ENCODE data around the gene MYO1G. TPM values are rescaled to one million over a fixed set of nuclear protein-coding genes. Genes with fewer than 3 reads are reported as not detected.

MYO1G gene
- total RNA-seq, 4 donors from 2014 or later, result 1.3 to 5.0 (median 2.6) TPM

- 16 to 28% methylated on average over 8 of the region's 8 CpGs for WGBS, 2 donors
- TF ChIP-seq CTCF (IDR thresholded peaks at IDR 0.05) (no peak), POLR2A (IDR thresholded peaks at IDR 0.05) (no peak)
These were observed 19.3 kb downstream of the MYO1G start for GRCh38 chr7:44959433-44959951.

DNA sequence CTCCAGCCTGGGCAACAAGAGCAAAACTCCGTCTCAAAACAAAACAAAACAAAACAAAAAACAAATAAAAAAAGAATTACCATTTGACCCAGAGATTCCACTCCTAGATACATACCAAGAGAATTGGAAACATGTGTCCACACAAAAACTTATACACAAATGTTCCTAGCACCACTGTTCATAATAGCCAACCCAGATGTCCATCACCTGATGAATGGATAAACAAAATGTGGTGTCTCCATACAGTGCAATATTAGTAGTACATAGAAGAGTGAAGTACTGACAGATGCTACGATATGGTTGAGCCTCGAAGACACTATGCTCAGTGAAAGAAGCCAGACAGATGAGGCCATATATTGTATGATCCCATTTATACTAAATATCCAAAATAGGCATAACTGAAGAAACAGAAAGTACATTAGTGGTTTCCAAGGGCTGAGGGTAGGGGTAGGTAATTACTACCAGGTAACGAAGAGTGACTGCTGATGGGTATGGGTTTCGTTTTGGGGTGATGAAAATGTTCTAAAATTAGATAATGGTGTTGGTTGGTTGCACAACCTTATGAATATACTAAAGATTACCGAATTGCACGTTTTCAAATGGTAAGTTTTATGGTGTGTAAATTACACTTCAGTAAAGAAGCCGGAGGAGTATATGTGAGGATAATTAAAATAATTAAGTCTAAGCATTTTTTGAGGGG, 20.0 kb downstream of the MYO1G start:
- WGBS, 2 donors, result 56 to 63% methylated on average over 8 of the region's 8 CpGs

More at GRCh38 chr7:44959433-44959951, 19.3 kb downstream of the MYO1G start:
- intact Hi-C loops (cut with DNase I), result no loop called here
- Histone ChIP-seq H3K36me3 (no peaks in the 10 kb centered on the region), H3K27ac (no peak overlapping the region), H3K9me3 (no peaks in the 10 kb centered on the region), H3K27me3 (peaks cover 0 to 40% (median 0%) of the 10 kb centered on the region in 4 donors), H3K4me1 (peaks cover 11 to 19% (median 11%) of the 10 kb centered on the region in 3 donors), H3K4me3 (no peak overlapping the region)
- DNase-seq, result no peak

DNA sequence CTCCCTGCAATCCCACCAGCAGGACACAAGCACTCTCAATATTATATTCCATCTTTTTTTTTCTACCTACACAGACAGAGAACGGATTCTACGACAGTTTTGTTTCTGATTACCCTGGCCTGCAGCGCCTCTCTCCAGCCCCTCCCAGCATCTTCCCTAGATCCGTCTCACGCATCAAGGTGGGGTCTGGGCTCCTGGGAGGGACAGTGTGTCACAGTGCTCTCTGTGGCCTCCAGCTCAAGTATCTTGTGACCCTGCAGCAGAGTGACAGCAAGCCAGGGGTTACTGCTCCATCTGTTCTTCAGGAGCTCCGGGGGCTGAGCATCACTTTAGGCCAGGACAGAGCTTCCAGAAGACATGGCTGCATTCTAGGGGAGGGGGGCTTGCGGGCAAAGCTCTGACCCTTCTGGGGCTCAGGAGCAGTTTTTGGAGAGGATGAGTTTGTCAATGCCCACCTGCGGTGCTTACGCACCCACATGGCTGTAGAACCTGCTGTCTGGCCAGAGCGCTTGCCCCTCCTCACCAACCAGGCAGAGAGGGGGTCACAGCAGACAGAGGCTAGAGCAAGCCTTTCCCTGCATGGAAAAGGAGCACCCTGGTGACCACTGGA, 22.6 kb downstream of the MYO1G start:
- Histone ChIP-seq H3K27ac (no peak overlapping the region), H3K9me3 (no peaks in the 10 kb centered on the region), H3K27me3 (peaks cover 0 to 24% (median 0%) of the 10 kb centered on the region in 4 donors), H3K4me1 (peaks cover 0 to 4% (median 0%) of the 10 kb centered on the region in 3 donors), H3K36me3 (no peaks in the 10 kb centered on the region), H3K4me3 (no peak overlapping the region)
- TF ChIP-seq CTCF (IDR thresholded peaks at IDR 0.05) (no peak), POLR2A (IDR thresholded peaks at IDR 0.05) (no peak)
- no peak for DNase-seq
- 88 to 96% methylated on average over 4 to 6 of the region's 10 CpGs for WGBS, 2 donors
- intact Hi-C loops (cut with DNase I), result no loop called here

More for the DNA sequence above, 20.0 kb downstream of the MYO1G start:
- Histone ChIP-seq H3K27ac (no peak overlapping the region), H3K27me3 (peaks cover 0 to 33% (median 0%) of the 10 kb centered on the region in 4 donors), H3K4me1 (peaks cover 11 to 19% (median 11%) of the 10 kb centered on the region in 3 donors), H3K9me3 (no peaks in the 10 kb centered on the region), H3K4me3 (no peak overlapping the region), H3K36me3 (no peaks in the 10 kb centered on the region)
- intact Hi-C loops (cut with DNase I), result no loop called here
- TF ChIP-seq POLR2A (IDR thresholded peaks at IDR 0.05) (no peak), CTCF (IDR thresholded peaks at IDR 0.05) (no peak)
- no peak for DNase-seq

- WGBS, 2 donors, result 57 to 82% methylated on average over 1 of the region's 2 CpGs
- no peak for DNase-seq
- no peak overlapping the region for H3K4me3 ChIP-seq
- no peaks in the 10 kb centered on the region for H3K9me3 ChIP-seq
- TF ChIP-seq POLR2A (IDR thresholded peaks at IDR 0.05), result no peak
- no peak for TF ChIP-seq CTCF (IDR thresholded peaks at IDR 0.05)
- peaks cover 0 to 4% (median 0%) of the 10 kb centered on the region in 3 donors for H3K4me1 ChIP-seq
- no peak overlapping the region for H3K27ac ChIP-seq
- H3K27me3 ChIP-seq, result peaks cover 0 to 28% (median 0%) of the 10 kb centered on the region in 4 donors
- no peaks in the 10 kb centered on the region for H3K36me3 ChIP-seq
- intact Hi-C loops (cut with DNase I), result no loop called here
These were observed 23.1 kb downstream of the MYO1G start for GRCh38 chr7:44955733-44956132.

- 60 to 94% methylated on average over 1 to 2 of the region's 2 CpGs for WGBS, 2 donors
- DNase-seq, result no peak
- intact Hi-C loops (cut with DNase I), result no loop called here
- Histone ChIP-seq H3K36me3 (no peaks in the 10 kb centered on the region), H3K4me1 (no peaks in the 10 kb centered on the region), H3K4me3 (no peak overlapping the region), H3K27ac (no peak overlapping the region), H3K9me3 (no peaks in the 10 kb centered on the region), H3K27me3 (peaks cover 0 to 18% (median 0%) of the 10 kb centered on the region in 4 donors)
- TF ChIP-seq POLR2A (IDR thresholded peaks at IDR 0.05), result no peak
- TF ChIP-seq CTCF (IDR thresholded peaks at IDR 0.05), result no peak
These were observed 25.7 kb downstream of the MYO1G start for GRCh38 chr7:44953156-44953555.

Data from esophagus squamous epithelium (tissue), 5 donors.